K562 (cell line): ENCODE measurements around the gene TIGIT. TPM values are rescaled to one million over a fixed set of nuclear protein-coding genes. Genes with fewer than 3 reads are reported as not detected.

ENCODE experiments used
- ATAC-seq: fragments of 200-7000 bp; cut with Tn5 transposase; 3 replicates; pipeline ENCODE4 v1.9.1; 2020; ENCODE audit warnings: moderate library complexity
- BruUV-seq: library from RNA; stranded (reverse); fragments of 400-500 nt; replicated peaks from 2 replicates; lab custom pipeline; 2021; lab: Mats Ljungman, UMichigan
- CTCF ChIA-PET: fragments of 300-600 bp; formaldehyde crosslinking; extraction: SDS; loops from one replicate; lab custom pipeline; 2021; ENCODE audit warnings: low intra/inter-chr PET ratio; lab: Yijun Ruan, JAX
- POLR2A ChIA-PET: fragments of 300-600, 350-650 bp; sonication (Branson Sonifier 250); formaldehyde crosslinking; extraction: SDS; loops from one replicate; lab custom pipeline; 2021; ENCODE audit warnings: antibody characterized with exemption, inconsistent platforms; lab: Yijun Ruan, JAX
- DNase-seq, 4 experiments: peaks; one replicate each; pipeline versions ENCODE4 v3.0.0 to v3.0.0-alpha.2; 2011 to 2018; ENCODE audit warnings: low spot score in 3 of 4, mixed read lengths in 3 of 4; ENCODE audit errors: extremely low read depth in 1 of 4
- FAIRE-seq: peaks from 2 replicates; lab custom pipeline; 2011; peaks lifted over from hg19 to GRCh38; lab: Jason Lieb, UNC
- H2AFZ ChIP-seq: 2 replicates; pipeline ENCODE4 v1.6.0; 2011; ENCODE audit warnings: low read depth, low read length, control low read depth, inconsistent platforms
- H3K27ac ChIP-seq: fragments of 200-600 bp; 3 replicates; pipeline ENCODE4 v1.8.0; 2011; ENCODE audit warnings: low read depth, mild to moderate bottlenecking, control low read depth, inconsistent platforms, low read length, moderate library complexity, mixed read lengths; ENCODE audit errors: extremely low read depth
- H3K27me3 ChIP-seq, 2 experiments: fragments of 300-600 bp in 1 of 2; 2 replicates in 1 of 2; 3 replicates in 1 of 2; pipeline versions ENCODE4 v1.6.0 to v1.8.0; 2011; ENCODE audit warnings: inconsistent platforms in 2 of 2, low read length in 2 of 2, mild to moderate bottlenecking in 1 of 2, mixed read lengths in 1 of 2, moderate library complexity in 1 of 2; ENCODE audit not compliant: control insufficient read depth in 2 of 2, insufficient read depth in 2 of 2
- H3K36me3 ChIP-seq: fragments of 300-600 bp; 3 replicates; pipeline ENCODE4 v1.8.0; 2011; ENCODE audit warnings: mild to moderate bottlenecking, low read length, inconsistent platforms; ENCODE audit not compliant: control insufficient read depth, insufficient read depth
- H3K4me1 ChIP-seq, 2 experiments: fragments of 200-600 bp in 1 of 2; replicated peaks in 1 of 2; 2 replicates in 1 of 2; 3 replicates in 1 of 2; pipeline versions ENCODE4 v1.5.1 to v1.8.0; 2011; ENCODE audit warnings: inconsistent platforms in 2 of 2, low read length in 2 of 2, mild to moderate bottlenecking in 1 of 2, mixed read lengths in 1 of 2, moderate library complexity in 1 of 2; ENCODE audit not compliant: control insufficient read depth in 2 of 2, insufficient read depth in 2 of 2
- H3K4me2 ChIP-seq: 2 replicates; pipeline ENCODE4 v1.6.1; 2011; ENCODE audit warnings: low read length, control low read depth, inconsistent platforms, mixed read lengths; ENCODE audit not compliant: insufficient read depth
- H3K4me3 ChIP-seq: fragments of 200-600 bp; sonication (generic), shearing (Covaris generic); 2 replicates; pipeline ENCODE4 v1.5.1; 2016; ENCODE audit warnings: control low read depth, inconsistent platforms
- H3K79me2 ChIP-seq: fragments of 200-600 bp; 3 replicates; pipeline ENCODE4 v1.8.0; 2011; ENCODE audit warnings: low read length, inconsistent platforms; ENCODE audit not compliant: control insufficient read depth, insufficient read depth
- H3K9ac ChIP-seq, 2 experiments: 2 replicates each; pipeline versions ENCODE4 v1.6.0 to v1.6.1; 2011; ENCODE audit warnings: low read depth in 2 of 2, low read length in 2 of 2, control low read depth in 1 of 2, inconsistent platforms in 1 of 2, mild to moderate bottlenecking in 1 of 2, mixed read lengths in 1 of 2; ENCODE audit not compliant: insufficient read depth in 1 of 2
- H3K9me1 ChIP-seq: one replicate; pipeline ENCODE4 v1.6.0; 2011; ENCODE audit warnings: inconsistent platforms, mild to moderate bottlenecking, low read length, moderate library complexity; ENCODE audit not compliant: control insufficient read depth, insufficient read depth
- H3K9me3 ChIP-seq: replicated peaks from 2 replicates; pipeline ENCODE4 v1.5.1; 2011; ENCODE audit warnings: low read depth, low read length, inconsistent platforms; ENCODE audit not compliant: control insufficient read depth, insufficient read depth
- H4K20me1 ChIP-seq: replicated peaks from 2 replicates; pipeline ENCODE4 v1.6.1; 2011; ENCODE audit warnings: low read length, inconsistent platforms, mixed read lengths; ENCODE audit not compliant: control insufficient read depth, insufficient read depth
- CREB5 ChIP-seq: fragments of 250-450 bp; sonication (Bioruptor Pico); IDR thresholded peaks from 2 replicates; pipeline ENCODE4 v1.5.0; 2020; ENCODE audit warnings: mild to moderate bottlenecking
- MAFF ChIP-seq: IDR thresholded peaks from 2 replicates; pipeline ENCODE4 v1.6.1; 2012; ENCODE audit warnings: low read length, improper control_type of control experiment
- NKRF ChIP-seq: fragments of 450-650 bp; IDR thresholded peaks from 2 replicates; pipeline ENCODE4 v1.6.1; 2016; ENCODE audit warnings: borderline replicate concordance
- RFX5 ChIP-seq: IDR thresholded peaks from 2 replicates; pipeline ENCODE4 v1.6.1; 2011; ENCODE audit warnings: low read depth, mild to moderate bottlenecking, improper control_type of control experiment, low read length
- TEAD2 ChIP-seq: fragments of 450-650 bp; IDR thresholded peaks from 2 replicates; pipeline ENCODE4 v1.6.1; 2016; ENCODE audit warnings: missing genetic modification characterization, control low read depth, missing compliant biosample characterization
- U2AF1 ChIP-seq: fragments of 200-400 bp; formaldehyde crosslinking; optimal IDR thresholded peaks from 2 replicates; pipeline ENCODE3; 2017; ENCODE audit warnings: mild to moderate bottlenecking, low read depth, low read length, moderate library complexity
- WGBS: fragments of 100-300 bp; shearing (Covaris generic); methylation state at CpG from one replicate; pipeline ENCODE4 v1.1.6; 2016; ENCODE audit warnings: low coverage, mixed read lengths; ENCODE audit not compliant: insufficient coverage; ENCODE audit errors: missing lambda C conversion rate; 5-methylcytosine and 5-hydroxymethylcytosine counted together
- in situ Hi-C: fragments of 300-500 bp; cut with MboI; formaldehyde crosslinking; loops from 4 replicates; pipeline ENCODE4 v1.15.0; 2018; ENCODE audit warnings: inconsistent platforms, mixed read lengths
- intact Hi-C: fragments of 100-400 bp; cut with micrococcal nuclease; formaldehyde crosslinking; loops from 2 replicates; pipeline ENCODE4 v1.14.2; 2022
- polyA plus RNA-seq, 8 experiments: library from polyadenylated mRNA; depleted of rRNA in 4 of 8; stranded (reverse) in 5 of 8; unstranded in 3 of 8; fragments of >200 nt; fragmentation: Nextera tagmentation in 2 of 8; fragmentation: Illumina TruSeq in 1 of 8; extraction: Ambion mirVana in 2 of 8; extraction: Trizol in 1 of 8; gene quantifications; 2 replicates each; pipeline versions ENCODE4 v1.2.1 to v1.2.3, GENCODE V29; 2011 to 2014; ENCODE audit warnings: inconsistent platforms in 1 of 8, missing spikeins in 1 of 8
- total RNA-seq, 7 experiments: library from RNA; depleted of rRNA in 6 of 7; stranded (reverse); fragments of >200 nt in 6 of 7; fragmentation: Illumina TruSeq in 2 of 7; extraction: Trizol in 2 of 7; gene quantifications; 2 replicates each; pipeline versions ENCODE4 v1.2.1 to v1.2.3, GENCODE V29; 2011 to 2021; ENCODE audit warnings: low replicate concordance in 1 of 7

TIGIT gene
- total and polyA plus RNA-seq, 9 of the 15 experiments (the other 6 are each of a cell fraction or from before 2014, with no cell fraction given) = 0.11 TPM; not detected in 8

- TF ChIP-seq RFX5 = no peak
- no peak for TF ChIP-seq U2AF1
- TF ChIP-seq MAFF = no peak
- TF ChIP-seq NKRF = no peak
- no peak for TF ChIP-seq CREB5 (CRISPR knock-in tag)
- no peak for TF ChIP-seq TEAD2 (tag)
- Histone ChIP-seq H3K4me1 (peaks cover 0 to 7% of the 10 kb centered on the region in 2 experiments; a peak in 2 of 5 replicates), H4K20me1 (no peaks in the 10 kb centered on the region), H3K27me3 (no peaks in the 10 kb centered on the region), H2AFZ (no peak overlapping the region), H3K9me3 (no peaks in the 10 kb centered on the region), H3K27ac (no peak overlapping the region), H3K79me2 (no peaks in the 10 kb centered on the region), H3K36me3 (no peaks in the 10 kb centered on the region), H3K9ac (no peak overlapping the region), H3K4me3 (no peak overlapping the region), H3K9me1 (no peaks in the 10 kb centered on the region), H3K4me2 (no peak overlapping the region)
- BruUV-seq = no TSS peak
- no peak for DNase-seq
- POLR2A ChIA-PET = no interaction called here
- CTCF ChIA-PET = interaction anchor here (0.6 kb wide), 1 partner anchor 13 kb away, joined by 3 read pairs; no protein-coding TSS in a partner anchor
- intact Hi-C loops (loop anchor here (5.0 kb wide), 1 partner anchor 144 kb away; no protein-coding TSS in a partner anchor), in situ Hi-C loops (no loop called here)
- WGBS = 0% methylated on average over 2 of the region's 2 CpGs
- no peak for ATAC-seq
- FAIRE-seq = no peak
Observed at GRCh38 chr3:114295946-114296345, 2.1 kb downstream of the TIGIT start.
